B cell (primary cell): ENCODE measurements around the gene SLC25A18. TPM values are rescaled to one million over a fixed set of nuclear protein-coding genes. Genes with fewer than 3 reads are reported as not detected.

Experiments used
- ATAC-seq: fragments of 200-7000 bp; cut with Tn5 transposase; one replicate; pipeline ENCODE4 v1.10.0; 2021; ENCODE audit warnings: low read depth, mild to moderate bottlenecking, moderate number of reproducible peaks, moderate library complexity
- CTCF ChIA-PET: fragments of 350-600 bp; sonication (Branson Sonifier 250); formaldehyde crosslinking; loops from one replicate; lab custom pipeline; 2021; ENCODE audit warnings: antibody characterized with exemption, inconsistent platforms; lab: Charles Lee
- POLR2A ChIA-PET: fragments of 350-600 bp; sonication (Branson Sonifier 250); formaldehyde crosslinking; loops from one replicate; lab custom pipeline; 2021; ENCODE audit warnings: antibody characterized with exemption; lab: Charles Lee
- DNase-seq: peaks from one replicate; pipeline ENCODE4 v3.0.0; 2013
- H2AFZ ChIP-seq: 2 replicates; pipeline ENCODE4 v1.6.1; 2012; ENCODE audit warnings: mild to moderate bottlenecking, low read depth, low read length; ENCODE audit not compliant: insufficient read depth, poor library complexity, severe bottlenecking
- H3K27ac ChIP-seq, 2 donors: 1 replicate in 1 of 2; 2 replicates in 1 of 2; pipeline ENCODE4 v1.5.1; 2012 to 2013; ENCODE audit warnings: low read length in 2 of 2, mild to moderate bottlenecking in 2 of 2, moderate library complexity in 1 of 2
- H3K27me3 ChIP-seq, 4 experiments: fragments of 200-600 bp in 1 of 4; sonication (generic) in 1 of 4; replicated peaks in 1 of 4; 1 replicate in 2 of 4; 2 replicates in 2 of 4; pipeline versions ENCODE4 v1.6.1 to v1.7.0; 2013 to 2016; ENCODE audit warnings: low read length in 3 of 4, mild to moderate bottlenecking in 2 of 4, mixed read lengths in 1 of 4, moderate library complexity in 1 of 4; ENCODE audit not compliant: insufficient read depth in 4 of 4, control insufficient read depth in 3 of 4; ENCODE audit errors: control extremely low read depth in 1 of 4
- H3K36me3 ChIP-seq, 2 experiments: replicated peaks in 1 of 2; 1 replicate in 1 of 2; 2 replicates in 1 of 2; pipeline versions ENCODE4 v1.6.1 to v1.7.1; 2013; ENCODE audit warnings: low read length in 1 of 2; ENCODE audit not compliant: insufficient read depth in 2 of 2, control insufficient read depth in 1 of 2; ENCODE audit errors: control extremely low read depth in 1 of 2, extremely low read depth in 1 of 2
- H3K4me1 ChIP-seq, 2 donors: fragments of 200-600 bp in 1 of 2; sonication (generic) in 1 of 2; 1 replicate in 1 of 2; 2 replicates in 1 of 2; pipeline versions ENCODE4 v1.5.1 to v1.6.1; 2013 to 2017; ENCODE audit warnings: low read length in 2 of 2; ENCODE audit not compliant: control insufficient read depth in 2 of 2, insufficient read depth in 2 of 2
- H3K4me2 ChIP-seq: replicated peaks from 2 replicates; pipeline ENCODE3; 2012; ENCODE audit warnings: mild to moderate bottlenecking, low read depth, low read length; ENCODE audit not compliant: poor library complexity, severe bottlenecking
- H3K4me3 ChIP-seq, 5 experiments: fragments of 200-600 bp in 1 of 5; sonication (generic) in 1 of 5; 1 replicate in 3 of 5; 2 replicates in 2 of 5; pipeline versions ENCODE4 v1.5.1 to v1.7.0; 2011 to 2016; ENCODE audit warnings: low read length in 4 of 5, mild to moderate bottlenecking in 4 of 5, low read depth in 2 of 5, control low read depth in 1 of 5, moderate library complexity in 1 of 5; ENCODE audit not compliant: insufficient read depth in 1 of 5; ENCODE audit errors: control extremely low read depth in 1 of 5, extremely low read depth in 1 of 5
- H3K79me2 ChIP-seq: fragments of 200-600 bp; sonication (generic); one replicate; pipeline ENCODE4 v1.6.0; 2016; ENCODE audit warnings: low read length; ENCODE audit not compliant: control insufficient read depth, insufficient read depth
- H3K9ac ChIP-seq: fragments of 200-600 bp; sonication (generic); 2 replicates; pipeline ENCODE4 v1.6.1; 2017; ENCODE audit warnings: mild to moderate bottlenecking, low read length, moderate library complexity
- H3K9me3 ChIP-seq, 3 donors: one replicate each; pipeline versions ENCODE4 v1.6.1 to v1.7.1; 2013; ENCODE audit warnings: low read length in 2 of 3; ENCODE audit not compliant: control insufficient read depth in 2 of 3, insufficient read depth in 1 of 3; ENCODE audit errors: control extremely low read depth in 1 of 3
- H4K20me1 ChIP-seq: 2 replicates; pipeline ENCODE4 v1.6.0; 2012; ENCODE audit warnings: mild to moderate bottlenecking, low read length; ENCODE audit not compliant: insufficient read depth, control insufficient read depth, poor library complexity, severe bottlenecking
- H3K27ac Mint-ChIP-seq: one replicate; pipeline ENCODE4 v1.8.0; 2021; ENCODE audit warnings: mixed read lengths
- H3K27me3 Mint-ChIP-seq: one replicate; pipeline ENCODE4 v1.8.0; 2021; ENCODE audit warnings: mixed read lengths
- H3K4me1 Mint-ChIP-seq: one replicate; pipeline ENCODE4 v1.8.0; 2021; ENCODE audit warnings: mixed read lengths
- H3K4me3 Mint-ChIP-seq: one replicate; pipeline ENCODE4 v1.8.0; 2021; ENCODE audit warnings: mixed read lengths
- H3K9me3 Mint-ChIP-seq: one replicate; pipeline ENCODE4 v1.8.0; 2022; ENCODE audit warnings: mixed read lengths; ENCODE audit not compliant: insufficient read depth
- CTCF ChIP-seq: fragments of 200-600 bp; IDR thresholded peaks from one replicate; pipeline ENCODE4 v1.8.0; 2022; ENCODE audit warnings: antibody characterized with exemption, mild to moderate bottlenecking
- EZH2 ChIP-seq: IDR thresholded peaks from 2 replicates; pipeline ENCODE4 v1.6.1; 2012; ENCODE audit warnings: borderline replicate concordance, low read depth, mild to moderate bottlenecking, moderate library complexity, low read length; ENCODE audit not compliant: insufficient read depth, poor library complexity, severe bottlenecking
- WGBS: methylation state at CpG from one replicate; pipeline ENCODE4 v1.1.5; 2013; ENCODE audit warnings: missing lambda C conversion rate; ENCODE audit not compliant: insufficient coverage; 5-methylcytosine and 5-hydroxymethylcytosine counted together
- intact Hi-C: fragments of 100-400 bp; cut with micrococcal nuclease; formaldehyde crosslinking; loops from one replicate; pipeline ENCODE4 v1.10.0; 2022
- polyA plus RNA-seq: library from polyadenylated mRNA; depleted of rRNA; stranded (reverse); fragments of >200 nt; gene quantifications from 2 replicates; pipeline ENCODE4 v1.2.3, GENCODE V29; 2012
- total RNA-seq, 2 donors: library from RNA; stranded (reverse); fragments of 120-200 nt in 1 of 2; gene quantifications; 1 replicate in 1 of 2; 2 replicates in 1 of 2; pipeline versions ENCODE4 v1.2.3 to v1.2.4, GENCODE V29; 2013 to 2022

SLC25A18 gene
- total and polyA plus RNA-seq, 2 donors (not counting 1 experiment from before 2014, with no cell fraction given), result not detected

GRCh38 chr22:17541476-17541875 is 21.8 kb upstream of the SLC25A18 start:
- ChIA-PET POLR2A (no interaction called here), CTCF (no interaction called here)
- peaks cover 5% of the 10 kb centered on the region for H3K27me3 Mint-ChIP-seq
- Histone ChIP-seq H3K9ac (no peak overlapping the region), H3K27ac (no peak overlapping the region), H3K4me1 (no peaks in the 10 kb centered on the region), H3K4me2 (no peak overlapping the region), H3K9me3 (no peaks in the 10 kb centered on the region), H2AFZ (no peak overlapping the region), H3K36me3 (no peaks in the 10 kb centered on the region), H3K27me3 (no peaks in the 10 kb centered on the region), H3K79me2 (no peaks in the 10 kb centered on the region), H4K20me1 (no peaks in the 10 kb centered on the region), H3K4me3 (no peak overlapping the region)
- no peak for ATAC-seq
- intact Hi-C loops, result no loop called here
- TF ChIP-seq EZH2 (no peak), CTCF (no peak)
- 87% methylated on average over 6 of the region's 7 CpGs for WGBS
- DNase-seq, result no peak
- H3K27ac Mint-ChIP-seq, result no peak overlapping the region
- H3K9me3 Mint-ChIP-seq, result no peaks in the 10 kb centered on the region
- no peaks in the 10 kb centered on the region for H3K4me1 Mint-ChIP-seq
- no peak overlapping the region for H3K4me3 Mint-ChIP-seq

GRCh38 chr22:17542452-17542851 is 20.8 kb upstream of the SLC25A18 start:
- H3K4me3 Mint-ChIP-seq, result no peak overlapping the region
- Histone ChIP-seq H3K4me1 (no peaks in the 10 kb centered on the region), H3K79me2 (no peaks in the 10 kb centered on the region), H3K9me3 (no peaks in the 10 kb centered on the region), H3K4me2 (no peak overlapping the region), H3K9ac (no peak overlapping the region), H3K27ac (no peak overlapping the region), H3K4me3 (no peak overlapping the region), H3K27me3 (no peaks in the 10 kb centered on the region), H3K36me3 (no peaks in the 10 kb centered on the region), H2AFZ (no peak overlapping the region), H4K20me1 (no peaks in the 10 kb centered on the region)
- TF ChIP-seq CTCF (no peak), EZH2 (no peak)
- no peaks in the 10 kb centered on the region for H3K27me3 Mint-ChIP-seq
- 94% methylated on average over 12 of the region's 14 CpGs for WGBS
- DNase-seq (no peak), ATAC-seq (no peak)
- H3K9me3 Mint-ChIP-seq, result no peaks in the 10 kb centered on the region
- ChIA-PET CTCF (no interaction called here), POLR2A (no interaction called here)
- no peak overlapping the region for H3K27ac Mint-ChIP-seq
- no peaks in the 10 kb centered on the region for H3K4me1 Mint-ChIP-seq
- intact Hi-C loops, result no loop called here
